Ectodermal cell (in vitro differentiated cells): Measurements from ENCODE around the gene DNAJC28.

Source experiments
- H3K27ac ChIP-seq: 2 replicates; pipeline ENCODE4 v1.7.0; 2013; ENCODE audit warnings: mild to moderate bottlenecking, low read depth, low read length; ENCODE audit not compliant: insufficient read depth, poor library complexity, severe bottlenecking
- H3K27me3 ChIP-seq: 2 replicates; pipeline ENCODE4 v1.7.0; 2013; ENCODE audit warnings: mild to moderate bottlenecking, low read length; ENCODE audit not compliant: insufficient read depth, control insufficient read depth, poor library complexity, severe bottlenecking
- H3K36me3 ChIP-seq: one replicate; pipeline ENCODE4 v1.7.0; 2013; ENCODE audit warnings: low read length; ENCODE audit not compliant: control insufficient read depth, insufficient read depth
- H3K4me1 ChIP-seq: one replicate; pipeline ENCODE4 v1.7.0; 2013; ENCODE audit warnings: low read length; ENCODE audit not compliant: control insufficient read depth, insufficient read depth
- H3K4me3 ChIP-seq: 2 replicates; pipeline ENCODE4 v1.7.0; 2013; ENCODE audit warnings: low read depth, low read length, control low read depth; ENCODE audit not compliant: insufficient read depth
- H3K9me3 ChIP-seq: 2 replicates; pipeline ENCODE4 v1.7.0; 2013; ENCODE audit warnings: mild to moderate bottlenecking, low read length, moderate library complexity; ENCODE audit not compliant: control insufficient read depth
- WGBS, 2 experiments: methylation state at CpG; one replicate each; pipeline ENCODE4 v1.1.7; 2013; ENCODE audit warnings: missing lambda C conversion rate in 2 of 2; 5-methylcytosine and 5-hydroxymethylcytosine counted together

DNAJC28 gene

GRCh38 chr21:33487996-33488395 lies 3.5 kb downstream of the DNAJC28 start:
- Histone ChIP-seq H3K4me3 (no peak overlapping the region), H3K9me3 (no peaks in the 10 kb centered on the region), H3K36me3 (no peaks in the 10 kb centered on the region), H3K27ac (no peak overlapping the region), H3K27me3 (no peaks in the 10 kb centered on the region), H3K4me1 (no peaks in the 10 kb centered on the region)
- 84 to 98% methylated on average over 4 to 5 of the region's 5 CpGs for WGBS, 2 experiments

DNA sequence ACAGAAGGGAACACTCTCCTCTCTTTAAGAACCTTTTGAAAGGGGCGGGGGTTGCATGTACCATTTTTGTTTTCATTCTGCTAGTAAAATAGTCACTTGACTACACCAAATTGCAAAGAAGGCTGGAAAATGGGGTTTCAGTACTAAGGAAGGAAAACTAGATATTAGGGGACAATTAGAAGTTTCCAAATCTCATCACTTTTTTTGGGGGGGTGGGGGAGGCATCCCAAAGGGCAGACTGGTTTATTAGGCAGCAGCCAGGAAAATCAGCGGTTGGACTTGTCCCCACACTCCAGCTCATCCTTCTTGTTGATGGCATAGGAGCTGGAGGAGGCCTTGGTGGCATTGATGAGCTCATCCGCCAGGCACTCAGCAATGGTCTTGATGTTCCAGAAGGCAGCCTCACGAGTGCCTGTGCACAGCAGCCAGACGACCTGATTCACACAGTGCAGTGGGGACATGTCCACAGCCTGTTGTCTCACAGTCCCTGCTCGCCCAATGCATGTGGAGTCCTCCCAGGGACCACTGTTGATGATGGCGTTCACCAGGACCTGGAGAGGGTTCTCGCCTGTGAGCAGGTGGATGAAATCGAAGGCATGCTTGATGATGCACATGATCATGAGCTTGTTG lies 10.1 kb downstream of the DNAJC28 start:
- Histone ChIP-seq H3K27me3 (peaks cover 13% of the 10 kb centered on the region), H3K4me1 (peaks cover 5% of the 10 kb centered on the region), H3K36me3 (no peaks in the 10 kb centered on the region), H3K4me3 (no peak overlapping the region), H3K9me3 (no peaks in the 10 kb centered on the region), H3K27ac (no peak overlapping the region)
- 88 to 89% methylated on average over 8 to 9 of the region's 9 CpGs for WGBS, 2 experiments

DNA sequence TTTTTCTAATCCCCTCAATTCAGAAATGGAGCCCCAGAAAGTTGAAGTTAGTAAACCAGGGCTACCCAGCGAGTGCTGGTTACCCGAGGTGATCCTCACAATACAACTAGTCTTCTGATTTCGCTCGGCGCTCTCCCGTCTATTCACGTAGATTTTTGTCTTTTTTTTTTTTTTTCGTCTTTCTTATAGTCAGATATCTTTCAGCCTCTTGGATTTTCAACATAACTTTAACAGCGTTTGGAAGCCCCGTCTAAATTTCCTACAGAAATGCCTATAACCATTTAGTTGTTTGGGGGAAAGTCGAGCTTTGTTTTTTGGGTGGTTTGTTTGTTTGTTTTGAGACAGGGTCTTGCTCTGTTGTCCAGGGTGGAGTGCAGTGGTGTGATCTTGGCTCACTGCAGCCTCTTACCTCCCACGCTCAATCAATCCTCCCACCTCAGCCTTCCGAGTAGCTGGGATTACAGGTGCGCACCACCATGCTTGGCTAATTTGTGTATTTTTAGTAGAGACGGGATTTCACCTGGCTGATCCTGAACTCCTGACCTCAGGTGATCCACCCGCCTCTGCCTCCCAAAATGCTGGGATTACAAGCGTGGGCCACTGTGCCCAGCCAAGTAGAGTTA lies 10.9 kb downstream of the DNAJC28 start:
- Histone ChIP-seq H3K27ac (peak overlapping the region; percentile 83), H3K4me1 (peaks cover 5% of the 10 kb centered on the region), H3K27me3 (peaks cover 13% of the 10 kb centered on the region), H3K4me3 (peak overlapping the region; percentile 87), H3K9me3 (no peaks in the 10 kb centered on the region), H3K36me3 (no peaks in the 10 kb centered on the region)
- 44 to 47% methylated on average over 13 to 16 of the region's 17 CpGs for WGBS, 2 experiments

DNA sequence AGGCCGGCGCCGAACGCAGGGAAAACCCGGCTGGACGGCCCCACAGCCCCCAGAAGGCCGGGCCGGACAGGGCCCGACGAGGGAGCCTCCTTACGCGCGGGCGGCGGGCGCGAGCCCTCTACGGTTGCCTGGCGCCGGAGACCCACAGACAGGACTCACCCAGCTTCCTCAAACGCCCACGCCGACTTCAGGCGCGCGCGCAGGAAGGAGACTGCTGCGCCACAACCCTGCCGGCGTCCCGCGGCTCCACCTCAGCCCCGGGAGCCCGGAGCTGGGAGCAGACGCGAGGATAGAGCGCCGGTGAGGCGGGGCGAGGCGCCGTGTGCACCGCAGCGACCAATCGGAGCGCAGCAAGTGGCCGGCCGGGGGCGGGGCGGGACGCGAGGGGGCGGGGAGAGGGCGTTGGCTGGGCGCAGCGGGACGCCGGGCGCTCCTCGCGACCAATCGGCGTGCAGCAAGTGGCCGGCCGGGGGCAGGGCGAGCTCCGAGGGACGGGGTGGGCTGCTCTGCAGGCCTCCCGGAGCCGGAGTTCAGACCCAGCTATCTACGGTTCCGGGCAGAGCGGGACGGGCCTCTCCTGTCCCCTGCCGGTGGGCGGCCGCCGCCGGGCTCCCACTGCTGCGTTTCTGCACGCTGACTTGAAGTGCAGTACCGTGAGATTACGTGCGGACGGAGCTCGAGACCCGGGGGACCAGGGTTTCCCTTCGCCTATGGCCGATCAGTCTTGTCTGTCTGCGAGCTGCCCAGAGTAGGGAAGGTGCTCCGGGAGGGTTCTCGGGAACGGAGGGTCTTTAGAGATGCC lies 11.6 kb downstream of the DNAJC28 start, which contains the start of gene TMEM50B:
TSS of gene TMEM50B (minus strand) at position 296 of the 802 bp plus-strand sequence. CDS start 11,089 bp downstream, outside the sequence.
- Histone ChIP-seq H3K27me3 (peaks cover 13% of the 10 kb centered on the region), H3K9me3 (no peaks in the 10 kb centered on the region), H3K27ac (peak within 1 kb of the TSS; percentile 83), H3K4me1 (peaks cover 5% of the 10 kb centered on the region), H3K4me3 (peak within 1 kb of the TSS; percentile 87), H3K36me3 (no peaks in the 10 kb centered on the region)
- 0% methylated on average over 93 of the region's 93 CpGs for WGBS, 2 experiments

GRCh38 chr21:33478935-33479678 lies 12.4 kb downstream of the DNAJC28 start:
- H3K4me3 ChIP-seq, result peak overlapping the region; percentile 87
- H3K27me3 ChIP-seq, result peaks cover 13% of the 10 kb centered on the region
- WGBS, 2 experiments, result 0 to 1% methylated on average over 68 of the region's 68 CpGs
- peaks cover 5% of the 10 kb centered on the region for H3K4me1 ChIP-seq
- peak overlapping the region; percentile 21 for H3K27ac ChIP-seq
- H3K9me3 ChIP-seq, result no peaks in the 10 kb centered on the region
- no peaks in the 10 kb centered on the region for H3K36me3 ChIP-seq

- WGBS, 2 experiments, result 69 to 74% methylated on average over 9 of the region's 9 CpGs
- no peaks in the 10 kb centered on the region for H3K36me3 ChIP-seq
- H3K9me3 ChIP-seq, result no peaks in the 10 kb centered on the region
- peaks cover 5% of the 10 kb centered on the region for H3K4me1 ChIP-seq
- H3K27ac ChIP-seq, result no peak overlapping the region
- peaks cover 13% of the 10 kb centered on the region for H3K27me3 ChIP-seq
- peak overlapping the region; percentile 87 for H3K4me3 ChIP-seq
Observed at GRCh38 chr21:33478182-33478581, 13.3 kb downstream of the DNAJC28 start.

- Histone ChIP-seq H3K36me3 (no peaks in the 10 kb centered on the region), H3K27ac (no peak overlapping the region), H3K27me3 (peaks cover 13% of the 10 kb centered on the region), H3K4me1 (peaks cover 5% of the 10 kb centered on the region), H3K4me3 (no peak overlapping the region), H3K9me3 (no peaks in the 10 kb centered on the region)
- WGBS, 2 experiments, result 94 to 97% methylated on average over 5 to 6 of the region's 7 CpGs
Observed at GRCh38 chr21:33477066-33477465, 14.4 kb downstream of the DNAJC28 start.

- H3K9me3 ChIP-seq, result no peaks in the 10 kb centered on the region
- H3K36me3 ChIP-seq, result no peaks in the 10 kb centered on the region
- WGBS, 2 experiments, result 91 to 98% methylated on average over 2 to 3 of the region's 3 CpGs
- H3K27ac ChIP-seq, result no peak overlapping the region
- H3K27me3 ChIP-seq, result peaks cover 3% of the 10 kb centered on the region
- H3K4me3 ChIP-seq, result no peak overlapping the region
- peaks cover 3% of the 10 kb centered on the region for H3K4me1 ChIP-seq
Observed at GRCh38 chr21:33473344-33473743, 18.2 kb downstream of the DNAJC28 start.

DNA sequence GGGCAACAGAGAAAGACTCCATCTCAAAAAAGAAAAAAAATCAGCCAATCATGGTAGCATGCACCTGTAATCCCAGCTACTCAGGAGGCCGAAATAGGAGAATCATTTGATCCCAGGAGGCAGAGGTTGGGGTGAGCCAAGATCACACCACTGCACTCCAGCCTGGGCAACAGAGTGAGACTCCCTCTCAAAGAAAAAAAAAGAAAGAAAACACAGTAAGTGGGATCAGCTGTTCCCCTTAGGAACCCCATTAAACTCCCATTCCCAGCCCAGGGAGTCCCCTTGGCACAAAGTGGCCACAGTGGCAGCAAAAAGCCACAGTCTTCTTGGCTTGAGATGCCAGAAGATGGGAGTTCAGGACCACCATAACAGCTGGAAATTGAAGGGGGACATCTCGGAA lies 20.8 kb downstream of the DNAJC28 start:
- 93 to 94% methylated on average over 2 of the region's 2 CpGs for WGBS, 2 experiments

More for the DNA sequence above, 20.8 kb downstream of the DNAJC28 start:
- no peaks in the 10 kb centered on the region for H3K27me3 ChIP-seq
- no peaks in the 10 kb centered on the region for H3K9me3 ChIP-seq
- no peak overlapping the region for H3K27ac ChIP-seq
- H3K4me1 ChIP-seq, result no peaks in the 10 kb centered on the region
- H3K4me3 ChIP-seq, result no peak overlapping the region
- no peaks in the 10 kb centered on the region for H3K36me3 ChIP-seq
